ENCODE results near the gene MCTP1. TPM values are rescaled to one million over a fixed set of nuclear protein-coding genes. Genes with fewer than 3 reads are reported as not detected.

Gene MCTP1
- total RNA-seq, 4 donors from 2014 or later, result 27.2 to 238 (median 54.5) TPM

DNA sequence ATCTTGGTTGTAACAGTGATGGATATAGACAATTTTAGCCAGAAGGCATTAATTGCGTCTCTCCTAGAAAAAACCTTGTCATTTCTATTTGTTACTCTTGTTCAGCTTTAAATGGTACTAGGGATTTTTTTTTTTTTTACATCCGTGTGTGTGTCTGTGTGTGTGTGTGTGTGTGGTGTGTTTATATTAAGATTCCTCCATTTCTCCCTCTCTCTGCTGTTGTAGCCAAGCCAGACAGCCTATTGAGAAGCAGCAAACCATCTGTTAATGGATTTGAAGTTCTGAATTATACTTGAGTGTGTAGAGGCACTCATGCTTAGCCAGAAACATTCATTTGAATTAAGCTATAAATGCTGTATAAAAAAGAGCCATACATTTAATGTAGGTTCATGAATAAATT, 594.1 kb downstream of the MCTP1 start:
- no peak for ATAC-seq (ENCODE audit: low FRiP score)
- TF ChIP-seq, protein P1, sequence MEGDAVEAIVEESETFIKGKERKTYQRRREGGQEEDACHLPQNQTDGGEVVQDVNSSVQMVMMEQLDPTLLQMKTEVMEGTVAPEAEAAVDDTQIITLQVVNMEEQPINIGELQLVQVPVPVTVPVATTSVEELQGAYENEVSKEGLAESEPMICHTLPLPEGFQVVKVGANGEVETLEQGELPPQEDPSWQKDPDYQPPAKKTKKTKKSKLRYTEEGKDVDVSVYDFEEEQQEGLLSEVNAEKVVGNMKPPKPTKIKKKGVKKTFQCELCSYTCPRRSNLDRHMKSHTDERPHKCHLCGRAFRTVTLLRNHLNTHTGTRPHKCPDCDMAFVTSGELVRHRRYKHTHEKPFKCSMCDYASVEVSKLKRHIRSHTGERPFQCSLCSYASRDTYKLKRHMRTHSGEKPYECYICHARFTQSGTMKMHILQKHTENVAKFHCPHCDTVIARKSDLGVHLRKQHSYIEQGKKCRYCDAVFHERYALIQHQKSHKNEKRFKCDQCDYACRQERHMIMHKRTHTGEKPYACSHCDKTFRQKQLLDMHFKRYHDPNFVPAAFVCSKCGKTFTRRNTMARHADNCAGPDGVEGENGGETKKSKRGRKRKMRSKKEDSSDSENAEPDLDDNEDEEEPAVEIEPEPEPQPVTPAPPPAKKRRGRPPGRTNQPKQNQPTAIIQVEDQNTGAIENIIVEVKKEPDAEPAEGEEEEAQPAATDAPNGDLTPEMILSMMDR (IDR thresholded peaks at IDR 0.05), result no peak
- DNase-seq (ENCODE audit: low spot score), result no peak

DNA sequence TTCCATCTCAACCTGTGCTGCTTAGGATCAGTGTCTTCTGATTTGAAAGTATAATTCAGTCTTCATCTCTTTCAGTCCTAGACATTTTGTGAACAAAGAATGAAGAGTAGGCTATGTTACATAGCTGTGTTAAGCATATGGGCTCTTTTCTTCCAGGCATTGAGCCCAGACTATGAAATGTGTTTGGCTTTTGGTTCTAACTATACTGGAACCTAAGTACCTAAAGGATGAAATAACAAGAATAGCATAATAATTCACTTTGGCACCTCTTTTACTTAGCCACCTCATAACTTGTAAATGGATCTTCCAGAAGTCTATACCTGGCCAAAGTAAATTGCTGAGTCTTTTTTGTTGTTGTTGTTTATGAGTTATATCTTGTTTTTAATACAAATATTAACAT, 595.0 kb downstream of the MCTP1 start:
- TF ChIP-seq, protein P1 (IDR thresholded peaks at IDR 0.05), result no peak
- ATAC-seq (ENCODE audit: low FRiP score), result no peak
- DNase-seq (ENCODE audit: low spot score), result no peak

DNA sequence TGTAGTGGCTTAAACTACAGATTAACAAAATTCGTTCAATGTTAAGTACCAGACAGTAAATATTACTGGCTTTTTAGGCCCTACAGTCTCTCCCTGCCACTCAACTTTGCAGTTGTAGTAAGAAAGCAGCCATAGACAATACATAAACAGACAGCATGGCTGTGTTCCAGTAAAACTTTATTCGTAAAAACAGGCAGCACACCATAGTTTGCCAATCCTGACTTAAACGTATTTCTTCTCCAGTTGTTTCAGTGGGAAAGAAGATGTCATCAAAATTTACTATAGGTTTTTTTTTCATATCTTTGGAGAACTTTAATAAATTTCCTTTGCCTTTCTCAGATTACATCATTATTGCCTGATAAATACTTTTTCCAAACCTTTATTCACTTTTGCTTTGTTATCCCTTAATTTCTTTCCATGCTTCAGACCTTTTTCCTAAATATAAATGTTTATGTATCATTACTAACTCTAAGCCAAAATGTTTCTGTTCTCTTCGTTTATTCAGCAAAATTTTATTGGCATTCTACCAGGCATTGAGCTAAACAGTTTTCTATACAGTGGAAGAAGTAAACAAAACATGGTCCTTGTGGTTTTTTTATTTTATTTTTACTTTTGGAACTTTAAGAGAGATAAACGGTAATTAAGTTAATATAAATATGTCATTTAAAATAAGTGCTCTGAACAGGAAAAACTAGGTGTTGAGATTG, 601.9 kb downstream of the MCTP1 start:
- ATAC-seq (ENCODE audit: low FRiP score), result no peak
- no peak for DNase-seq (ENCODE audit: low spot score)
- TF ChIP-seq, protein P1 (IDR thresholded peaks at IDR 0.05), result no peak

DNA sequence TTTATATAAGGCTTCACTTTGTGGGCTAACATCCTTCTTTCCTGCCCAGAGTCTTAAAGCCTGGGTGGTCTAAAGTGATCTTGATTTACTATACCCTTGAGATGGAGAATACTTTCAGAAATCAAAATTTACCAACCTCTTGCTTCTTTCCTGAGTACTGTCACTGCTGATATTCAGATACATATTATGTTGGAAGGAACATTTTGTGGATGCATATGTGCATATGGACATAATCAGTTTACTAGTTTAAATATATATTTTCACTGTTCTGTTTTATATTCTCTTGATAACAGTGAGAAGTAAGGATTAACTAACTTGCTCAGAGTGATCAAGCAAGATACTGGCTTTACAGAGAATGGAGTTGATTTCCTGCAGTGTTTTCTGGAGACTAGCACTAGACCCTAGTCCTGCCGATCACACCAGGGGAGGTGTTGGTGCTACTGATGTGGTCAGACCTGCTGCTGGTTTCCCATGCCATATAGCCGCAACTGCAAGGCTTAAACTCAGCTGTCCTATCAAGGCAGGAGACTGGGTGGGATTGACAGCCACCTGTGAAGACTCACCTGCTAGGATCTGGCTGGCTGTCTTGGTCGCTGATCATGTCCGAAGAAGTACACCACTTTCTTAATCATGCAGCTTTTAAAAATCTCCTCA, 608.8 kb downstream of the MCTP1 start:
- ATAC-seq (ENCODE audit: low FRiP score) (no peak), DNase-seq (ENCODE audit: low spot score) (no peak)
- TF ChIP-seq, protein P1 (IDR thresholded peaks at IDR 0.05), result no peak

DNA sequence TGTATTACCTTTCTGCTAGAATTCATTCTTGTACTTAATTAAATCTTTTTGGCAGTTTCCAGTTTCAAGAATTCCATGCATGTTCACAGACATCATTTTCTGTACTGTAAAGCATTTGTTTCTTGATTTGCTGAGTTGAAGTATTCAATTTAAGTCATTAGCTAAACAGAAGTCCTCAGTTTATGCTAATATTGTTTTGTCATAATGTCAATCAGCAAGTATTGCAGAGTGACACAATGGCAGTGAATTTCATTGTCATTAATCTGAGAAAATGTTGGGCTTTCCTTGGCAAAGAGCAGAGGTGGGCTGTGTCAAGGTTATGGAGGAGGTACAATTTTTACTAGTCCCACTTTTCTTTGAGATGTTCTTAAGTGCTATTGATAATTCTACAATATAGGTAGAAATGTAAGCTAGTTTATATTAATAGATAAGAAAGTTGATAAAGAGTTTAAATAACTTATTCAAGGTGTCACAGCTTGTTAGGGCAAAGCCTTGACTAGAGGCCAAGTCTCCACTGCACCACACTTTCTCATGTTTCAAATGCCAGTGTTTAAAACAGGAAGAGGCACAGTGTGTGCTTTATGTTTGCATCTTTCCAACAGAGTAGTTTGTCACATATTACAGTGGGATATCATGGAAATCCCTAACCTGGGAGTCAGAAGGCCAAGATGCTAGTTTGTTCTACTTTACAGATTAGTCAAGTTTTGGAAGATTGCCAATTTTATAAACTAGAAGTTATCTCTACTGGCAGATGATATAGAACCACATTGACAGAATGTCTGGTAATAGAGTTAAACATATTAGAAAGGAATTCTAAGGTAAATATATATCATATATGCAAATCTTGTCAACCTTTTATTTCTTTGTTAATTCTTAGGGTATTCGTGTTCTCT, 610.2 kb downstream of the MCTP1 start:
- TF ChIP-seq, protein P1 (IDR thresholded peaks at IDR 0.05), result no peak

DNA sequence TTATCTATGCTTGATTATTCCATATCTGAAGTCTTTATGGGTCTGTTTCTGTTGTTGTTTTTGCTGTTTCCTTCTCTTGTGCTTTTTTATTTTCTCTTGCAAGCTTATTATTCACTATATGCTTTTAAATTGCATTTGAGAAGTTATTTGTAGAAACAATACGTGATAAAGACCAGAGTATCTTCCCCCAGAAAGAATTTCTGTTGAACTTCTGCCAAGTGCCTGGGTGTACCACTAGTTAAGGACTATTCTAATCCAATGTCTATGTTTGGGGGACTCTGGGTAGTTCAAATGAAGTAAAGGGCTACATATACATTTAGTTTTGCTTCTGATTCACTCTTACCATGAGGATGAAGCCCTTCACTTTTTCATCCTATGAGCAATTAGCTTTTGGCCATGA, 612.1 kb downstream of the MCTP1 start:
- TF ChIP-seq, protein P1 (IDR thresholded peaks at IDR 0.05), result no peak
- ATAC-seq (ENCODE audit: low FRiP score) (no peak), DNase-seq (ENCODE audit: low spot score) (no peak)

More for the DNA sequence above, 610.2 kb downstream of the MCTP1 start:
- no peak for DNase-seq (ENCODE audit: low spot score)
- no peak for ATAC-seq (ENCODE audit: low FRiP score)

All from omental fat pad (tissue), 4 donors.